ENCODE data around the gene ABHD11.

GRCh38 chr7:73770002-73770859 lies 31.6 kb upstream of the ABHD11 start, which contains the start of gene CLDN3:
- TF ChIP-seq POLR2A (conservative IDR thresholded peaks at IDR 0.05): no peak
- TF ChIP-seq ZNF707 (CRISPR knock-in tag; conservative IDR thresholded peaks at IDR 0.05): no peak
- TF ChIP-seq MYNN (IDR thresholded peaks at IDR 0.05): no peak
- TF ChIP-seq MYNN (CRISPR knock-in tag; IDR thresholded peaks at IDR 0.05): no peak
- TF ChIP-seq HNRNPLL (IDR thresholded peaks at IDR 0.05; ENCODE audit: low read depth, low read length, poor library complexity, severe bottlenecking): no peak
- TF ChIP-seq ZZZ3 (IDR thresholded peaks at IDR 0.05): no peak
- TF ChIP-seq, protein P1, sequence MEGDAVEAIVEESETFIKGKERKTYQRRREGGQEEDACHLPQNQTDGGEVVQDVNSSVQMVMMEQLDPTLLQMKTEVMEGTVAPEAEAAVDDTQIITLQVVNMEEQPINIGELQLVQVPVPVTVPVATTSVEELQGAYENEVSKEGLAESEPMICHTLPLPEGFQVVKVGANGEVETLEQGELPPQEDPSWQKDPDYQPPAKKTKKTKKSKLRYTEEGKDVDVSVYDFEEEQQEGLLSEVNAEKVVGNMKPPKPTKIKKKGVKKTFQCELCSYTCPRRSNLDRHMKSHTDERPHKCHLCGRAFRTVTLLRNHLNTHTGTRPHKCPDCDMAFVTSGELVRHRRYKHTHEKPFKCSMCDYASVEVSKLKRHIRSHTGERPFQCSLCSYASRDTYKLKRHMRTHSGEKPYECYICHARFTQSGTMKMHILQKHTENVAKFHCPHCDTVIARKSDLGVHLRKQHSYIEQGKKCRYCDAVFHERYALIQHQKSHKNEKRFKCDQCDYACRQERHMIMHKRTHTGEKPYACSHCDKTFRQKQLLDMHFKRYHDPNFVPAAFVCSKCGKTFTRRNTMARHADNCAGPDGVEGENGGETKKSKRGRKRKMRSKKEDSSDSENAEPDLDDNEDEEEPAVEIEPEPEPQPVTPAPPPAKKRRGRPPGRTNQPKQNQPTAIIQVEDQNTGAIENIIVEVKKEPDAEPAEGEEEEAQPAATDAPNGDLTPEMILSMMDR (IDR thresholded peaks at IDR 0.05 in 2 of 3, conservative IDR thresholded peaks at IDR 0.05 in 1 of 3; ENCODE audit: insufficient read depth in 2 of 3, low read depth in 1 of 3, low read length in 3 of 3): no peak
- TF ChIP-seq DDX20 (tag; IDR thresholded peaks at IDR 0.05; ENCODE audit: low read depth): no peak
- no peak for TF ChIP-seq EHMT2 (IDR thresholded peaks at IDR 0.05)
- TF ChIP-seq HEY1 (CRISPR knock-in tag; IDR thresholded peaks at IDR 0.05; ENCODE audit: borderline replicate concordance): no peak
- no peak for TF ChIP-seq TOE1 (IDR thresholded peaks at IDR 0.05; ENCODE audit: borderline replicate concordance)
- TF ChIP-seq TOE1 (CRISPR knock-in tag; IDR thresholded peaks at IDR 0.05; ENCODE audit: borderline replicate concordance, low read depth): no peak
- TF ChIP-seq ILK (tag; IDR thresholded peaks at IDR 0.05; ENCODE audit: borderline replicate concordance, low read depth): no peak
- TF ChIP-seq HDAC6 (IDR thresholded peaks at IDR 0.05; ENCODE audit: low read depth, low read length): no peak
- no peak for TF ChIP-seq EZH2 (IDR thresholded peaks at IDR 0.05; ENCODE audit: borderline replicate concordance, low read depth, low read length)

Data from K562 (cell line).